Calu3 (cell line): ENCODE data around the gene CGGBP1. TPM values are rescaled to one million over a fixed set of nuclear protein-coding genes. Genes with fewer than 3 reads are reported as not detected.
A peak's percentile ranks its signal among the peaks of the same experiment; 100 is the strongest.

Experiments used
- BruUV-seq: library from RNA; stranded (reverse); fragments of 400-500 nt; replicated peaks from 2 replicates; lab custom pipeline; 2021; lab: Mats Ljungman, UMichigan
- CTCF ChIA-PET: fragments of 300-600 bp; sonication (Branson Sonifier 250); formaldehyde crosslinking; loops from one replicate; lab custom pipeline; 2022; ENCODE audit warnings: antibody characterized with exemption; lab: Charles Lee
- DNase-seq: peaks from one replicate; pipeline ENCODE4 v3.0.0; 2022
- H3K27ac Mint-ChIP-seq: one replicate; pipeline ENCODE4 v1.8.0; 2022; ENCODE audit warnings: mixed read lengths; ENCODE audit not compliant: unreplicated experiment
- H3K27me3 Mint-ChIP-seq: one replicate; pipeline ENCODE4 v1.8.0; 2022; ENCODE audit warnings: mixed read lengths; ENCODE audit not compliant: unreplicated experiment
- H3K36me3 Mint-ChIP-seq: one replicate; pipeline ENCODE4 v1.8.0; 2022; ENCODE audit warnings: mild to moderate bottlenecking, moderate library complexity, mixed read lengths; ENCODE audit not compliant: insufficient read depth, unreplicated experiment
- H3K4me1 Mint-ChIP-seq: one replicate; pipeline ENCODE4 v1.8.0; 2022; ENCODE audit warnings: mild to moderate bottlenecking, low read depth, mixed read lengths; ENCODE audit not compliant: unreplicated experiment
- H3K4me3 Mint-ChIP-seq: one replicate; pipeline ENCODE4 v1.8.0; 2022; ENCODE audit warnings: mild to moderate bottlenecking, low read depth, moderate library complexity, mixed read lengths; ENCODE audit not compliant: unreplicated experiment
- H3K9me3 Mint-ChIP-seq: one replicate; pipeline ENCODE4 v1.8.0; 2022; ENCODE audit warnings: low read depth, mixed read lengths; ENCODE audit not compliant: unreplicated experiment
- intact Hi-C: fragments of 100-400 bp; cut with micrococcal nuclease; formaldehyde crosslinking; loops from one replicate; pipeline ENCODE4 v1.10.0; 2022; ENCODE audit not compliant: unreplicated experiment
- total RNA-seq: library from RNA; stranded (reverse); gene quantifications from 2 replicates; pipeline ENCODE4 v1.2.3, GENCODE V29; 2022
- TF ChIP-seq, protein P1 (sequence below): fragments of 200-600 bp; IDR thresholded peaks from one replicate; pipeline ENCODE4 v1.8.0; 2022; ENCODE audit warnings: antibody characterized with exemption; ENCODE audit not compliant: unreplicated experiment

Gene CGGBP1
- total RNA-seq, 1 experiment from 2014 or later, result 76.9 TPM

GRCh38 chr3:88061746-88062145, 2.9 kb upstream of the CGGBP1 start:
- Mint-ChIP-seq H3K9me3 (no peaks in the 10 kb centered on the region), H3K36me3 (peaks cover 34% of the 10 kb centered on the region), H3K27ac (no peak overlapping the region), H3K4me1 (peaks cover 8% of the 10 kb centered on the region), H3K27me3 (no peaks in the 10 kb centered on the region), H3K4me3 (peak overlapping the region; percentile 36)
- no peak for DNase-seq
- intact Hi-C loops, result no loop called here
- CTCF ChIA-PET, result no interaction called here
- TF ChIP-seq, protein P1, sequence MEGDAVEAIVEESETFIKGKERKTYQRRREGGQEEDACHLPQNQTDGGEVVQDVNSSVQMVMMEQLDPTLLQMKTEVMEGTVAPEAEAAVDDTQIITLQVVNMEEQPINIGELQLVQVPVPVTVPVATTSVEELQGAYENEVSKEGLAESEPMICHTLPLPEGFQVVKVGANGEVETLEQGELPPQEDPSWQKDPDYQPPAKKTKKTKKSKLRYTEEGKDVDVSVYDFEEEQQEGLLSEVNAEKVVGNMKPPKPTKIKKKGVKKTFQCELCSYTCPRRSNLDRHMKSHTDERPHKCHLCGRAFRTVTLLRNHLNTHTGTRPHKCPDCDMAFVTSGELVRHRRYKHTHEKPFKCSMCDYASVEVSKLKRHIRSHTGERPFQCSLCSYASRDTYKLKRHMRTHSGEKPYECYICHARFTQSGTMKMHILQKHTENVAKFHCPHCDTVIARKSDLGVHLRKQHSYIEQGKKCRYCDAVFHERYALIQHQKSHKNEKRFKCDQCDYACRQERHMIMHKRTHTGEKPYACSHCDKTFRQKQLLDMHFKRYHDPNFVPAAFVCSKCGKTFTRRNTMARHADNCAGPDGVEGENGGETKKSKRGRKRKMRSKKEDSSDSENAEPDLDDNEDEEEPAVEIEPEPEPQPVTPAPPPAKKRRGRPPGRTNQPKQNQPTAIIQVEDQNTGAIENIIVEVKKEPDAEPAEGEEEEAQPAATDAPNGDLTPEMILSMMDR, result no peak
- BruUV-seq, result TSS peak; percentile 26

- Mint-ChIP-seq H3K27me3 (no peaks in the 10 kb centered on the region), H3K36me3 (peaks cover 47% of the 10 kb centered on the region), H3K27ac (peak overlapping the region; percentile 83), H3K4me3 (peak overlapping the region; percentile 96), H3K9me3 (no peaks in the 10 kb centered on the region), H3K4me1 (peaks cover 6% of the 10 kb centered on the region)
- DNase-seq, result peak; percentile 3
- TF ChIP-seq, protein P1, result no peak
- no TSS peak for BruUV-seq
- CTCF ChIA-PET, result interaction anchor here (0.7 kb wide), 1 partner anchor 49 kb away, joined by 5 read pairs; no protein-coding TSS in a partner anchor
- intact Hi-C loops, result loop anchor here (1.0 kb wide), 1 partner anchor 54 kb away; no protein-coding TSS in a partner anchor
These were observed 770 bp upstream of the CGGBP1 start for GRCh38 chr3:88059380-88060170.

DNA sequence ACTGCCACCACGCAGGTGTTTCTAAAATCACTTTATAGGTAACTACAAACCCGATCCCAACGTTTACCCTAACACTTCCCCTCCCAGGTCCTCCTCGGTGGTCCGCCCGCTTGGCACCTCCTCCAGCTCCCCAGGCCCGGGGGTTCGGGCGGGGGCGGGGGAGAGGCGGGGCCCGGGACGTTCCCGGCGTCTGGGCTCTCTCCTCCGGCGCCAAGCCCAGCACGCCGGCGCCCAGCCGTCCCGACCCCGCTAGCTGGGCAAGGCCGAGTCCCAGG, 562 bp downstream of the CGGBP1 start:
- Mint-ChIP-seq H3K27me3 (no peaks in the 10 kb centered on the region), H3K4me3 (peak overlapping the region; percentile 96), H3K9me3 (no peaks in the 10 kb centered on the region), H3K4me1 (no peaks in the 10 kb centered on the region), H3K27ac (peak overlapping the region; percentile 83), H3K36me3 (peaks cover 49% of the 10 kb centered on the region)
- DNase-seq, result no peak
- TF ChIP-seq, protein P1, result no peak
- CTCF ChIA-PET, result interaction anchor here (1.0 kb wide), 1 partner anchor 26 kb away, joined by 3 read pairs; no protein-coding TSS in a partner anchor
- intact Hi-C loops, result no loop called here
- no TSS peak for BruUV-seq

DNA sequence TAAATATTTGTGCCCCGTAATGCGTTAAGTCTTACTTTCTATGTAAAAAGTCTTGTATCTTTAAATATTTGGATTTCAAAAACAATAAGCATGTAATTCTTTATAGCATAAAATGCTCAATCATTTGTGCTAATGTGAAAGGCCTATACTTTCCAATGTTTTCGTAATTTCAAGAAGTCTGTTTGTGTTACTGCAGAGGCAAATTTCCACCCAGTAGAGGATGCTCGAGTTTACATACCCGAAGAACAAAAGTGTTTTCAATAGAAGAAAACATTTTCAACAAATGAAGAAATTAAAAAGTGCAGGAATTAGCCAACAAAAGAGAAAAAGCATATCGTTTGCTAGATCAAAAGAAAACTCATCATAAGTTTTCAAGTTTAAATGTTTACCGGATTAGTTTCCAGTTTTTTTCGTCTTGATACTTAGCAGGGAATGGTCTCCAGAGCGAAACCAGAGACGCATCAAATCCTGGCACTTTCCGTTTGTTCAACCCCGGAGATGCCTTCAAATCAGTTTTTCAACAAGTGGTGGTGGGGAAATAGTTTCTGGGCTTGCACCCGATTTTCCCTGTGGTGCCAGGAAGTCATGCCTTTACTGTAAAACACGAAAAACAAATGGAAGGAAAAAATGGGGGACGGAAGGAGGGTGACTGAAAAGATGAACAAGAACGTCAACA, 1.0 kb downstream of the CGGBP1 start:
- BruUV-seq, result TSS peak; percentile 58
- peak overlapping the region; percentile 96 for H3K4me3 Mint-ChIP-seq
- no peak for DNase-seq
- H3K27ac Mint-ChIP-seq, result peak overlapping the region; percentile 83
- no peaks in the 10 kb centered on the region for H3K27me3 Mint-ChIP-seq
- no peaks in the 10 kb centered on the region for H3K9me3 Mint-ChIP-seq
- H3K36me3 Mint-ChIP-seq, result peaks cover 49% of the 10 kb centered on the region
- CTCF ChIA-PET, result interaction anchor here (1.0 kb wide), 1 partner anchor 25 kb away, joined by 3 read pairs; no protein-coding TSS in a partner anchor
- H3K4me1 Mint-ChIP-seq, result no peaks in the 10 kb centered on the region
- intact Hi-C loops, result no loop called here
- TF ChIP-seq, protein P1, result no peak
